HG03354 (cell line): Measurements from ENCODE around the gene SLC16A2.

Experiments
- ATAC-seq: cut with Tn5 transposase; IDR thresholded peaks from one replicate; pipeline ENCODE4 v1.9.1; 2021; ENCODE audit warnings: mild to moderate bottlenecking; ENCODE audit not compliant: unreplicated experiment, poor library complexity, severe bottlenecking

Gene SLC16A2

DNA sequence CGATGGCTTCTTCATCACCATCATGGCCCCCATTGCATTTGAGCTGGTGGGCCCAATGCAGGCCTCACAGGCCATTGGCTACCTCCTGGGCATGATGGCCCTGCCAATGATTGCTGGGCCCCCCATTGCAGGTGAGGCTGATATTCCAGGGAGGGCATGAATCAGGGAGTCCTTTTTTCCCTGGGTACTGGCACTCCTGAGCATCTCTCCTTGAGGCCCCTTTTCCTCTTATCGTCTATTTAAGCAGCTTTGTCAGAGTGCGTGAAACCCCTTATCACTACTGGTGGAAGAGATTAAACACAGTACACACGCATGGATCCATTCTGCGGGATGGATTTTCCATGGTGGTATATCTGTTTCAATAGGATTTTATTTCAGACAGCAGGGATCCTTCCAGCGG, 108.0 kb downstream of the SLC16A2 start:
- no peak for ATAC-seq

DNA sequence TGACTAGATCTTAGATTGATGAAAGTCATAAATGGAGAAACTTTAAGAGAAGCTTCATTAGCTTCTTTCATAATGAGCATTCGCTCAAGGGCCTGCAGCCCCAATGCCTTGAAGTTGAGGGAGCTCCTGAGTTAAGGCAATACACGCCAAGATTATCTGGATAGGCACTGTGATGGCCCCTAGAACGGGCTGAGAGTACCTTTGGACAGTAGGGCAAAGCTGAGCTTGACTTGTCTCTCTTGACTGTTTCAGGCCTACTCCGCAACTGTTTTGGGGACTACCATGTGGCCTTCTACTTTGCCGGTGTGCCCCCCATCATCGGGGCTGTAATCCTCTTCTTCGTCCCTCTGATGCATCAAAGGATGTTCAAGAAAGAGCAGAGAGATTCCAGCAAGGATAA, 109.8 kb downstream of the SLC16A2 start:
- no peak for ATAC-seq

DNA sequence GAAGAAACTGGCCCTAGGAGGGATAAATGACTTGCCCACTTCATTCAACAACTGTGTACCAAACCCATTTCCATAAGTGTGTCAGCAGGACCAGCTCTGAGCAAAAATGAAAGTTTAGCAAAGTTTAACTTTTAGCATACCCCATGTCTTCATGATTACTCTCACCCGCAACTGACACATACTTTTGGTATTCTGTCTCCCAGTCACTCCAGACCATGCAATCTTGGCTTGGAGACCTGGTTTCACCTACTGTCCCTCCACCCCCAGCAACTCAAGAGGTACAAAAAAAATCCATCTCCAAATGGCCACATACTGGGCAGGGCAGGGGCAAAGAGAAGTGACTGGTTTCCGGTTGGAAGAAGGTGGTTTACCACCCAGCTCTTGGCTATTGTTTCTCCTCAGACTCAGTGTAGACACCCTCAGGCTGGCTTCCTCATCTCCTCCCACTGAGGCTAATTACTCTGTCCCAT, 113.3 kb downstream of the SLC16A2 start:
- no peak for ATAC-seq

DNA sequence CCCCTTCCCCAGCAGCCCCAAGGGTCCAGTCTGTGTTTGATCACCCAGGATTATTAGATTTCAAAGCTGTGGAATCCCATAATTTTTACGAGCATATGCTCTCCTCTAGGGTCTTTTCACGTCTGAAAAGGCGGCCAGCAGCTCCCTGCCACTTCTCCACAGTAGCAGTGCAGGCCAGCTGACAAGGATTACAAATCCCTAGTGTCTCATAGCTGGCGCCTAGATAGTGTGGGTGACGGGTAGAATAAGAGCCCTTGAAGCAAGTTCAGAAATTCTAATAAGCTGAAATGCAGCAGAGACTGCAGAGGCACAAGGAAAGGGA, 113.8 kb downstream of the SLC16A2 start:
- ATAC-seq: no peak

DNA sequence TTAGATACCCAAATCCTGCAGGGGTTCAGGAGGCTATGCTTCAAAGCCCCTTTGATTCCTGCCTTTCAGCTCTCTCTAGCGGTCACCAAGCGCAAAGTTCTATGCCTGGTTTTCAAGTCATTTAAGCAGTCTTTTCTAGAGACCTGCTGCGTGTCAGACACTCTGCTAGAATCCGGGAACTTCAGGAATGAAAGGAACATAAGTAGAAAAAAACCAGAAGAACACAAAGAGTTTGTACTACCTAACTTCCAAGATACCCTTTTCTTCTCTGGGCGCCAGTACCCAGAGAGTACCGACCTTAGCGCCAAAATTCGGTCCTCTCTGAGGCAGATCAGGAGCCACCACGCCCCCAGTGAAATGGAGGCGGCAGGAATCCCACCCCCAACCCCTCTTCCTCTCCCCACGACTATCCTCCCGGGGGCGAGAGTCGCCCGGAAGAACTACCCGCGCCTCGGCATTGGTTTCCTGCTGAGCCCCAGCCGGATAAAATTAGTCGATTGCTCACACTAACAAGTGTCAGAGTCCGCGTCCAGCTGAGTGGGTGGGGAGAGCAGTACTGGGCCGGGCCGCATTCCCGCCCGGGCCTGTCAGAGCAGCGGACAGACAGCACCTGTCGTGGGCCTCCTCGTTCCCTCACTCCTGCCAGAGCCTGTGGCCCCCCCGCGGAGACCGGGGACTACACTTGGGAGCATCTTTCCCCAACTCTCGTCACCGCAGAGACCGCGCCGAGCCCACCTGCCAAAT, 114.3 kb downstream of the SLC16A2 start:
- ATAC-seq: peak; percentile 46

DNA sequence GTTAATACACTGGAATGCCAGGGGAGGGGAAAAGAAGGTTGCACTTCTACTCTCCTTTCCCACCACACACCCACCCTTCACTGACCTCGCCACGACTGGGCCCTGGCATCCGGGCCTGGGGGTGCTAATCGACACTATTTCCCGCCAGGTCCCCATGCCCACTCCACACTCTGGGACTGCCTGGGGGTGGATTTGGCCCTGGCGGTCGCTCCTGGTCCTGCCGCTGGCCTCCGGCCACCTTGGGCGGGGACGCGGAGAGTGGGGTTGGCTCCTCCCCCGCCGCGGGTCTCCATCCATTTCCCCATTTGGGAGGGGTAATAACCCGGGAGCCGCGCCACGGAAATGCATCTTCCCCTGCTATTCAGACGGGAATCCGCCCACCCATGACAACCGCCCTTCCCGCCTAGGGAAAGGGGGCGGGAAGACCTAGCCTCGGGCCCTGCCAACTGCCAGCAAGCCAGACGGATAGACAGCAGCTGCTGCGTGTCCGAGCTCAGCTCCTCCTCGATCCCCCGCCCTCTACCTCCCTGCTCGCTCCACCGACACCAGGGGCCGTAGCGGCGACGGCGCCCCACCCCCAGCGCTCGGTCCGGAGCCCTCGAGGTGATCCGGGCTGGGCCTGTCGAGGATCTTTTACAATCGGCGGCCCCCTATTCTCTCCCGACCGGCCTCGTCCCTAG, 115.0 kb downstream of the SLC16A2 start:
- peak; percentile 81 for ATAC-seq

- ATAC-seq: peak; percentile 27
These were observed 115.6 kb downstream of the SLC16A2 start for GRCh38 chrX:74536832-74537371.

GRCh38 chrX:74540635-74541249, 119.4 kb downstream of the SLC16A2 start:
- ATAC-seq: no peak

DNA sequence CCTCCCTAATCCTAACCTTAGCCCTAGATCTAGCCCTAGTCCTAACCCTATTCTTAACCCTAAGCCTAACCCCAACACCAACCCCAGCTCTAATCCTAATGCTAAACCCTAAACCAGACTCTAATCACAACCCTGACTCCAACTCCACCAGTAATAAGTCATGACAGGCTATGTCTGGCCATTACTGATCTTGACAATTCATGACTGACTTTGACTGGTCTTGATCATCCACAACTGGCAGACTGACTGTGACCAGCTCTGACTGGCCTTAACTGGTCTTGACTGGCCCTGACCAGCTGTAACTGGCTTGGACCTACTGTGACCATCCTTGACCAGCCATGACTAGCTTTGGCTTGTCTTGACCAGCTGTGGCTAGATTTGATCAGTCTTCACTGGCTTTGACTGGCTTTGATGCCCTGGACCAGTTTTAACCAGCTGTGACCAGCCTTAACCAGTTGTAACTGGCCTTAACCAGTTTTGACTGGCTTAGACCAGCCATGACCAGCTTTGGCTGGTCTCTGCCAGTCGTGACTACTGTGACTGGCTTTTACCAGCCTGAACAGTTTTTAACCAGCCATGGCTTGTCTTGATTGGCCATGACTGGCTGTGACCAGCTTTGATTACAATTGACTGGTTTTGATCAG, 124.7 kb downstream of the SLC16A2 start:
- ATAC-seq: no peak

- no peak for ATAC-seq
These were observed 125.7 kb downstream of the SLC16A2 start for GRCh38 chrX:74546984-74547383.

DNA sequence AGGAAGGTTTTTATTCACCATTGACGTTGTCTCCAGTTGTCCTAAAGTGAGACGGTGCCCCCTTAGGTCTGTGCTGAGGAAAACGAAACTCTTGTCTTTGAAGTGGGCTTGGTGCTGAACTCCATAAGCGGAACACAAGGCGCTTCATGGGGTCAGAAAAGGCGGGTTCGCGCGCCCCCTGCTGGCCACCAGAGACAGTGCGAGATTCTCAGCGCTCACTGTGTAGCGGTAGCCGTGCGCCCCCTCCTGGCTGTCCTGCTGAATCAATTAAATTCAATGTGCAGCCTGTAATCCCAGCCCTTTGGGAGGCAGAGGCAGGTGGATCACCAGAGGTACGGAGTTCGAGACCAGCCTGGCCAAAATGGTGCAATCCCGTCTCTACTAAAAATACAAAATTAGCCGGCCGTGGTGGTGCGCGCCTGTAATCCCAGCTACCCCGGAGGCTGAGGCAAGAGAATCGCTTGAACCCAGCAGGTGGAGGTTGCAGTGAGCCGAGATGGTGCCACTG, 129.1 kb downstream of the SLC16A2 start:
- ATAC-seq: peak; percentile 92

GRCh38 chrX:74551934-74552333, 130.6 kb downstream of the SLC16A2 start:
- no peak for ATAC-seq

DNA sequence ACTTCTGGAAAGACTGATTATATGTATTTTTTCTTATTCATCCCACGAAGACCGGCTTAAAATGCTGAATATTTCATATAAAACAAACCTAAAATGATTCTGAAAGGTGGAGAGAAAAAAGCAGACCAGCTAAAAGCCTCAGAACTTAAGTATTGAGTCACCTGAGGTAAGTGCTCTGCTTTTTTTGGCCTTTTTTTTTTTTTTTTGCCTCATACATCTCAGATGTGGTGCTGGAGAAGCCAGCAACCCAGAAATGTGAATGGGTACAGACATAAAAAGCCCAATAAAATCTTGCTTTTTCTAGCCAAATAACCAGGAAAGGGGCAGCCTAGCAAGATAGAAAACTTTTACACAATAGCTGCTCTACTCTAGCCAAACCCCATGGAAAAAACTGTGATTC, 136.1 kb downstream of the SLC16A2 start:
- ATAC-seq: no peak

DNA sequence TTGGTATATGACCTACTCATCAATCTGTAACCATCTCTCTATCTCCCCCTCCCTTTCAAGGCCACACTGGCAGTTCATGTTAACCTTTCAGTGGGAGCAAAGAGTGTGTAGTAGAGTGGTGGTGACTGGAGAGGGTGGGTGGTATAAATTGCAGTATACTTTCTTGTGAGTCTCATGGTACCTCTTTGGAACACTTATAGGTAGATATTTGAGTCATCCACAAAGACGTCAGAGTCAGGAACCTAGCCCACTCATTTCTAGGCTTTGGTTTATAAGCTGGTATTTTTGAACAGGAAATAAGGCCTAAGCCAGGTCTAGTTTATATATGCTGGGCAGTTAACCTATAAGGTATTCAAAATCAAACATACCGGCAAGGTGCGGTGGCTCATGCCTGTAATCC, 156.8 kb downstream of the SLC16A2 start:
- peak; percentile 52 for ATAC-seq

GRCh38 chrX:74579597-74580198, 158.4 kb downstream of the SLC16A2 start:
- peak; percentile 65 for ATAC-seq
